Measurements from ENCODE around the gene EVC2.

GRCh38 chr4:5750946-5751665 lies 42.7 kb upstream of the EVC2 start:
- TF ChIP-seq OSR1 (CRISPR knock-in tag; IDR thresholded peaks at IDR 0.05), result no peak
- no peak for TF ChIP-seq BACH2 (CRISPR knock-in tag; IDR thresholded peaks at IDR 0.05; ENCODE audit: borderline replicate concordance)

All from SK-N-SH treated with all-trans-retinoic acid at 6 μM for 48 hours (cell line).